Liver (tissue), 3 donors: ENCODE measurements around the gene CRACR2A.

ENCODE experiments used
- ATF3 ChIP-seq: IDR thresholded peaks from 2 replicates; pipeline ENCODE4 v1.6.1; 2016; ENCODE audit warnings: antibody characterized with exemption
- CTCF ChIP-seq: fragments of 150-350 bp; IDR thresholded peaks from 2 replicates; pipeline ENCODE4 v1.5.1; 2017; ENCODE audit warnings: improper control_type of control experiment, low read depth, low read length; ENCODE audit not compliant: missing input control
- GABPA ChIP-seq, 2 donors: IDR thresholded peaks in 1 of 2; conservative IDR thresholded peaks in 1 of 2; 2 replicates each; pipeline ENCODE4 v1.6.1; 2016; ENCODE audit warnings: antibody characterized with exemption in 2 of 2, mild to moderate bottlenecking in 1 of 2, moderate library complexity in 1 of 2
- YY1 ChIP-seq: IDR thresholded peaks from 2 replicates; pipeline ENCODE4 v1.6.1; 2016; ENCODE audit warnings: antibody characterized with exemption, mild to moderate bottlenecking
- TF ChIP-seq, protein P1 (sequence below): IDR thresholded peaks from 2 replicates; pipeline ENCODE4 v1.6.1; 2016; ENCODE audit warnings: antibody characterized with exemption, mild to moderate bottlenecking
- donor health status: healthy.
- donor health status: healthy.

DNA sequence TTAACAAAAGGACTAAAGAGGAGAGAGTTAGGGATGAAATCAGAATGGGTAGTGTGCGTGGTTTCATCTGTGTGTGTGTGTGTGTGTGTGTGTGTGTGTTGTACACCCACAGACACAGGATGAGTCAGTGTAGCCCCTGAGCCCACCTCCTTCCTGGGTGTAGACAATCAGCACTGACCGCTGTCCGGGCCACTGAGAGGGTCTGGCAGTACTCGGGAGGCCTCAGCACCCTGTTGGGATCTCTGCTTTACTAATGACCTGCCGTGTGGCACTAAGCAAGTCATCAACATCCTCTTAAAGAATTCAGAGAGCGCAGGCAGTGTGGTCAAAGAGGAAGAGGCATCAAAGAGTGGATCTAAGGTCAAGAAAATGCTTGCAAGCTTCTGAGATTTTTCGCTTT lies 149.3 kb downstream of the CRACR2A start:
- no peak for TF ChIP-seq YY1
- no peak for TF ChIP-seq GABPA (IDR thresholded peaks at IDR 0.05 in 1 of 2, conservative IDR thresholded peaks at IDR 0.05 in 1 of 2)
- TF ChIP-seq ATF3, result no peak
- TF ChIP-seq, protein P1, sequence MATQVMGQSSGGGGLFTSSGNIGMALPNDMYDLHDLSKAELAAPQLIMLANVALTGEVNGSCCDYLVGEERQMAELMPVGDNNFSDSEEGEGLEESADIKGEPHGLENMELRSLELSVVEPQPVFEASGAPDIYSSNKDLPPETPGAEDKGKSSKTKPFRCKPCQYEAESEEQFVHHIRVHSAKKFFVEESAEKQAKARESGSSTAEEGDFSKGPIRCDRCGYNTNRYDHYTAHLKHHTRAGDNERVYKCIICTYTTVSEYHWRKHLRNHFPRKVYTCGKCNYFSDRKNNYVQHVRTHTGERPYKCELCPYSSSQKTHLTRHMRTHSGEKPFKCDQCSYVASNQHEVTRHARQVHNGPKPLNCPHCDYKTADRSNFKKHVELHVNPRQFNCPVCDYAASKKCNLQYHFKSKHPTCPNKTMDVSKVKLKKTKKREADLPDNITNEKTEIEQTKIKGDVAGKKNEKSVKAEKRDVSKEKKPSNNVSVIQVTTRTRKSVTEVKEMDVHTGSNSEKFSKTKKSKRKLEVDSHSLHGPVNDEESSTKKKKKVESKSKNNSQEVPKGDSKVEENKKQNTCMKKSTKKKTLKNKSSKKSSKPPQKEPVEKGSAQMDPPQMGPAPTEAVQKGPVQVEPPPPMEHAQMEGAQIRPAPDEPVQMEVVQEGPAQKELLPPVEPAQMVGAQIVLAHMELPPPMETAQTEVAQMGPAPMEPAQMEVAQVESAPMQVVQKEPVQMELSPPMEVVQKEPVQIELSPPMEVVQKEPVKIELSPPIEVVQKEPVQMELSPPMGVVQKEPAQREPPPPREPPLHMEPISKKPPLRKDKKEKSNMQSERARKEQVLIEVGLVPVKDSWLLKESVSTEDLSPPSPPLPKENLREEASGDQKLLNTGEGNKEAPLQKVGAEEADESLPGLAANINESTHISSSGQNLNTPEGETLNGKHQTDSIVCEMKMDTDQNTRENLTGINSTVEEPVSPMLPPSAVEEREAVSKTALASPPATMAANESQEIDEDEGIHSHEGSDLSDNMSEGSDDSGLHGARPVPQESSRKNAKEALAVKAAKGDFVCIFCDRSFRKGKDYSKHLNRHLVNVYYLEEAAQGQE, result no peak
- TF ChIP-seq CTCF, result no peak
